Kidney tubule cell (primary cell): ENCODE data around the gene ETV6.

Experiments
- DNase-seq: peaks from one replicate; pipeline ENCODE4 v3.0.0-alpha.2; 2018; ENCODE audit warnings: low spot score

ETV6 gene

GRCh38 chr12:11758510-11759493 is 109.3 kb downstream of the ETV6 start:
- no peak for DNase-seq

- DNase-seq, result no peak
Observed at GRCh38 chr12:11759494-11759878, 110.0 kb downstream of the ETV6 start.

GRCh38 chr12:11759899-11760298 is 110.4 kb downstream of the ETV6 start:
- no peak for DNase-seq

GRCh38 chr12:11761869-11762567 is 112.5 kb downstream of the ETV6 start:
- DNase-seq, result no peak

- DNase-seq, result peak; percentile 59
Observed at GRCh38 chr12:11762723-11763326, 113.4 kb downstream of the ETV6 start.

- peak; percentile 84 for DNase-seq
Observed at GRCh38 chr12:11763760-11764520, 114.5 kb downstream of the ETV6 start.

- no peak for DNase-seq
Observed at GRCh38 chr12:11764837-11765236, 115.4 kb downstream of the ETV6 start.

- no peak for DNase-seq
Observed at GRCh38 chr12:11765421-11765816, 115.9 kb downstream of the ETV6 start.

- no peak for DNase-seq
Observed at GRCh38 chr12:11765817-11766794, 116.6 kb downstream of the ETV6 start.

GRCh38 chr12:11767029-11767724 is 117.7 kb downstream of the ETV6 start:
- no peak for DNase-seq

GRCh38 chr12:11767798-11768197 is 118.3 kb downstream of the ETV6 start:
- DNase-seq, result no peak

GRCh38 chr12:11768233-11768965 is 118.9 kb downstream of the ETV6 start:
- DNase-seq, result no peak

GRCh38 chr12:11769723-11770514 is 120.4 kb downstream of the ETV6 start:
- DNase-seq, result no peak

- peak; percentile 72 for DNase-seq
Observed at GRCh38 chr12:11771356-11771755, 121.9 kb downstream of the ETV6 start.

GRCh38 chr12:11771895-11772502 is 122.5 kb downstream of the ETV6 start:
- peak; percentile 96 for DNase-seq

- DNase-seq, result no peak
Observed at GRCh38 chr12:11773889-11774677, 124.6 kb downstream of the ETV6 start.

GRCh38 chr12:11774821-11775220 is 125.3 kb downstream of the ETV6 start:
- no peak for DNase-seq
